K562 (cell line): ENCODE data around the gene B9D2. TPM values are rescaled to one million over a fixed set of nuclear protein-coding genes. Genes with fewer than 3 reads are reported as not detected.

Source experiments
- AFF4 ChIP-seq: sonication (generic); formaldehyde crosslinking; IDR thresholded peaks from 2 replicates; pipeline ENCODE4 v1.8.0; 2023; ENCODE audit warnings: mild to moderate bottlenecking, missing genetic modification reagents
- DIDO1 ChIP-seq: fragments of 450-650 bp; IDR thresholded peaks from 2 replicates; pipeline ENCODE4 v1.6.1; 2016; ENCODE audit warnings: low read depth, missing biosample characterization, missing genetic modification characterization
- FOXK2 ChIP-seq, 2 experiments: fragments of 450-650 bp; IDR thresholded peaks in 1 of 2; conservative IDR thresholded peaks in 1 of 2; 2 replicates each; pipeline ENCODE4 v1.6.1; 2016; ENCODE audit warnings: low read depth in 2 of 2, mild to moderate bottlenecking in 1 of 2
- KDM5B ChIP-seq: fragments of 200-600 bp; sonication (generic); IDR thresholded peaks from 2 replicates; pipeline ENCODE4 v1.6.1; 2012; ENCODE audit warnings: low read depth, mild to moderate bottlenecking, moderate library complexity, low read length, control low read depth, inconsistent platforms; ENCODE audit not compliant: insufficient replicate concordance
- PKNOX1 ChIP-seq: fragments of 450-650 bp; IDR thresholded peaks from 2 replicates; pipeline ENCODE4 v1.6.1; 2016
- POLR2A ChIP-seq: fragments of 450-650 bp; conservative IDR thresholded peaks from 2 replicates; pipeline ENCODE4 v1.6.1; 2016
- RREB1 ChIP-seq: fragments of 250-450 bp; sonication (Bioruptor Pico); IDR thresholded peaks from 2 replicates; pipeline ENCODE4 v1.4.0; 2020
- SIN3A ChIP-seq, 2 experiments: fragments of 150-350 bp in 1 of 2; IDR thresholded peaks; 2 replicates each; pipeline ENCODE4 v1.6.1; 2011 to 2016; ENCODE audit warnings: borderline replicate concordance in 2 of 2, low read depth in 2 of 2, low read length in 2 of 2, mild to moderate bottlenecking in 2 of 2, moderate library complexity in 2 of 2; ENCODE audit not compliant: control insufficient read depth in 1 of 2
- SPI1 ChIP-seq: IDR thresholded peaks from 2 replicates; pipeline ENCODE4 v1.6.1; 2011; ENCODE audit warnings: low read depth, low read length, control low read depth, borderline replicate concordance
- ZBTB2 ChIP-seq: fragments of 450-650 bp; IDR thresholded peaks from 2 replicates; pipeline ENCODE4 v1.6.1; 2016; ENCODE audit warnings: antibody characterized with exemption
- ZKSCAN8 ChIP-seq: fragments of 200-800 bp; sonication (Bioruptor generic); IDR thresholded peaks from 2 replicates; pipeline ENCODE4 v1.6.1; 2016; ENCODE audit warnings: missing genetic modification characterization, missing compliant biosample characterization
- ZNF12 ChIP-seq: sonication (generic); formaldehyde crosslinking; IDR thresholded peaks from 2 replicates; pipeline ENCODE4 v1.4.0; 2020; ENCODE audit warnings: mild to moderate bottlenecking, missing genetic modification reagents
- polyA plus RNA-seq, 8 experiments: library from polyadenylated mRNA; depleted of rRNA in 4 of 8; stranded (reverse) in 5 of 8; unstranded in 3 of 8; fragments of >200 nt; fragmentation: Nextera tagmentation in 2 of 8; fragmentation: Illumina TruSeq in 1 of 8; extraction: Ambion mirVana in 2 of 8; extraction: Trizol in 1 of 8; gene quantifications; 2 replicates each; pipeline versions ENCODE4 v1.2.1 to v1.2.3, GENCODE V29; 2011 to 2014; ENCODE audit warnings: inconsistent platforms in 1 of 8, missing spikeins in 1 of 8
- total RNA-seq, 7 experiments: library from RNA; depleted of rRNA in 6 of 7; stranded (reverse); fragments of >200 nt in 6 of 7; fragmentation: Illumina TruSeq in 2 of 7; extraction: Trizol in 2 of 7; gene quantifications; 2 replicates each; pipeline versions ENCODE4 v1.2.1 to v1.2.3, GENCODE V29; 2011 to 2021; ENCODE audit warnings: low replicate concordance in 1 of 7

B9D2 gene
- total and polyA plus RNA-seq, 9 of the 15 experiments (the other 6 are each of a cell fraction or from before 2014, with no cell fraction given), result 0.83 to 6.9 (median 2.8) TPM

- TF ChIP-seq SPI1, result peak; percentile 69
- TF ChIP-seq ZNF12 (CRISPR knock-in tag), result no peak
- no peak for TF ChIP-seq RREB1
- TF ChIP-seq POLR2A, result peak; percentile 7
- TF ChIP-seq ZBTB2, result peak; percentile 30; the same call in 1 of the 2 replicates
- TF ChIP-seq SIN3A (IDR thresholded peaks at IDR 0.05; ENCODE audit: borderline replicate concordance in 2 of 2, control insufficient read depth in 1 of 2, low read depth in 2 of 2, low read length in 2 of 2), result peak in 1 of 2 experiments; percentile 24; a peak in 1 of 4 replicates
- 0 out of 2 replicates have a peak, but pooled peaks have one; percentile 28 for TF ChIP-seq DIDO1 (tag)
- peak; percentile 27 for TF ChIP-seq KDM5B
- TF ChIP-seq AFF4 (CRISPR knock-in tag), result 0 out of 2 replicates have a peak, but pooled peaks have one; percentile 8
- peak; percentile 54; the same call in 1 of the 2 replicates for TF ChIP-seq PKNOX1
- TF ChIP-seq FOXK2 (conservative IDR thresholded peaks at IDR 0.05 in 1 of 2, IDR thresholded peaks at IDR 0.05 in 1 of 2; ENCODE audit: low read depth in 2 of 2), result peak in 1 of 2 experiments; percentile 43; a peak in 1 of 4 replicates
- no peak for TF ChIP-seq ZKSCAN8 (CRISPR knock-in tag)
Observed at GRCh38 chr19:41352279-41352608, 11.7 kb downstream of the B9D2 start (continued).
